Fibroblast of pulmonary artery (primary cell): ENCODE measurements around the gene DGKB.

Experiments used
- DNase-seq: peaks from one replicate; pipeline ENCODE4 v3.0.0-alpha.2; 2010; ENCODE audit warnings: low read depth
- H3K4me3 ChIP-seq: replicated peaks from 2 replicates; pipeline ENCODE4 v1.5.1; 2011; ENCODE audit warnings: low read depth, mild to moderate bottlenecking, control low read depth, low read length, moderate library complexity
- CTCF ChIP-seq: IDR thresholded peaks from 2 replicates; pipeline ENCODE4 v1.5.1; 2011; ENCODE audit warnings: mild to moderate bottlenecking, control low read depth, low read length, inconsistent platforms; ENCODE audit errors: missing control alignments

The DGKB gene

GRCh38 chr7:14717169-14717568 is 185.4 kb downstream of the DGKB start:
- no peak for DNase-seq
- TF ChIP-seq CTCF: no peak
- no peak overlapping the region for H3K4me3 ChIP-seq

GRCh38 chr7:14714161-14714728 is 188.3 kb downstream of the DGKB start:
- TF ChIP-seq CTCF: no peak
- H3K4me3 ChIP-seq: no peak overlapping the region
- DNase-seq: no peak

GRCh38 chr7:14698239-14698638 is 204.3 kb downstream of the DGKB start:
- peak; percentile 11 for TF ChIP-seq CTCF
- peak; percentile 25 for DNase-seq
- no peak overlapping the region for H3K4me3 ChIP-seq

- H3K4me3 ChIP-seq: no peak overlapping the region
- no peak for TF ChIP-seq CTCF
- no peak for DNase-seq
Measured at GRCh38 chr7:14697684-14698083, 204.9 kb downstream of the DGKB start.

GRCh38 chr7:14691597-14692203 is 210.9 kb downstream of the DGKB start:
- no peak overlapping the region for H3K4me3 ChIP-seq
- peak; percentile 53 for DNase-seq
- TF ChIP-seq CTCF: peak; percentile 83

- no peak for DNase-seq
- H3K4me3 ChIP-seq: no peak overlapping the region
- TF ChIP-seq CTCF: no peak
Measured at GRCh38 chr7:14691034-14691433, 211.5 kb downstream of the DGKB start.

GRCh38 chr7:14690486-14690885 is 212.1 kb downstream of the DGKB start:
- DNase-seq: no peak
- no peak for TF ChIP-seq CTCF
- H3K4me3 ChIP-seq: no peak overlapping the region
